Medulla oblongata (tissue), 1 donor: ENCODE data around the gene TMEM151B.
A peak's percentile ranks its signal among the peaks of the same experiment; 100 is the strongest.

Experiments
- DNase-seq: peaks from one replicate; pipeline ENCODE4 v3.0.0-alpha.2; 2015; ENCODE audit errors: extremely low spot score

Gene TMEM151B

DNA sequence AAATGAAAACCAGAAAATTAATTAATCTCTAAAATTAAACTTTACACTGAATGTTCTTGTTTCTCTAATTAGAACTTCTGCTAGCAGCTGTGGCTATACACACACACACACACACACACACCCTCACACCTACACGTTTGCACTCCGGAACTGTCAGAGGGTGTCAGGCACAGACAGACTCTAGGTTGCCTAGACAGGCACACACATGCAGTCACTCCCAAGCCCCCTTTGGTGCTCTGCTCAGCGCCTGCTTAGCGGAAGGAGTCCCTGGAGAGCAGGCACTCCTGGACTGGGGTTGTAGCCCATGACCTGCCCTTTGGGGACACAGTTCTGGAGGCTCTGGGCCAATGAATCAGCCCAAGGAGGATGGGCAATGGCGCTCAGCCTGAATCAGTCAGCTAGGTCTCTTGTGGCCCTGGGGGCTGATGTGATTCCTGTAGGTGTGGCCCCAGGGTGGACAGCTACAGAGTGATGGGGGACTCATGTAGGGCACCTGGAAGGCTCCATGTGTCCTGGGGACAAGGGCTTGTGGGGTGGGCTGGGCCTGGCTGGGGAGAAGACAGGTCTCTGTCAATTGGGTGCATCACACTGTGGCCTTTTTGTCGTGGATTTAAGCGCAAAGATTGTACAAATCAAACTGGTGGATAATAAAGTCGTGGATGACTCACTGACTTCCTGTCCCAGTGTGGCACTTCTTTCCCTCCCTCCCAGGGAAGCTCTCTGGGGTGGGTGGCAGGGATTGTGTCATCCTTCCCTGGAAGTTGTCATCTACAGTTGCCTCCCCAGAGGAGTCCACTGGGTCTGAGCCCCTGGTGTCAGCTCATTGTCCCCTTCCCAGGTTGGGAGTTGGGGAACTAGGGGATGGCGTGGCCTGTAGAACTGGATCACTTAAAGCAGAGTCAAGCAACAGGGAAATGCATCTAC lies 8.8 kb downstream of the TMEM151B start:
- no peak for DNase-seq

DNA sequence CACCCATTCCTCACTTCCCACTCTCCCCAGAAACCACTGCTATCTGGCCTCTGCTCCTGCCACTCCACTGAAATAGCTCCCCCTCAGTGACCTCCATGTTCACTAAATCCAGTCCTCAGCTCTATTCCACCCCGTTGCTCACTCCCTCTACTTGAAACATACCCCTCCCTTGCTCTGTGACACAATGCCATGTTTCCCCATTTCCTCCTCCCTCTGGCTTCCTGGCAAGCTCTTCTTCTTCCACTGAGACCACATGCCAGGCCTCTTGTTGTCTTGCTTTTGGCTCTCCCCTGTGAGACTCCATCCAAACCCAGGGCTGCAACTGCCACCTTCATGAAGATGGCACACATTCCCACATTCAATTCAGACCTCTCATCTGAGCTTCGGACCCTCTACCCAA lies 13.9 kb downstream of the TMEM151B start:
- DNase-seq: peak; percentile 61

DNA sequence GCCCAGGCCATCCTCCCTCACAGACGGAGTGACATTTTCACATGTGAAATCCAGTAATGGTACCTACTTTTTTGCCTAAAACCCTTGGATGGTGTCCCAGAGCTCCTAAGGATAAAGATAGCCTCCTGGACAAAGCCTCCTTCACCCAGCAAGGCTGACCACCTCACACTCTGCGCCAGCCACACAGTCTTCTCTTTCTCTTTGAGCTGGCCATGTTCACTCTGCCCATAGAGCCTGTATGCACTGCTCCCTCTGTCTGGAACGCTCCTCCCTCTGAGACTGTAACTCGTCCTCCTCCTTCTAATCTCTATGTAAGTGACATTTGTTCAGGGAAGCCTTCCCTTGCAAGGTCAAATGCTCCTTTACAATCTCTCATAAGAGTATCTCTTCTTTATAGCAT lies 14.6 kb downstream of the TMEM151B start:
- DNase-seq: no peak

DNA sequence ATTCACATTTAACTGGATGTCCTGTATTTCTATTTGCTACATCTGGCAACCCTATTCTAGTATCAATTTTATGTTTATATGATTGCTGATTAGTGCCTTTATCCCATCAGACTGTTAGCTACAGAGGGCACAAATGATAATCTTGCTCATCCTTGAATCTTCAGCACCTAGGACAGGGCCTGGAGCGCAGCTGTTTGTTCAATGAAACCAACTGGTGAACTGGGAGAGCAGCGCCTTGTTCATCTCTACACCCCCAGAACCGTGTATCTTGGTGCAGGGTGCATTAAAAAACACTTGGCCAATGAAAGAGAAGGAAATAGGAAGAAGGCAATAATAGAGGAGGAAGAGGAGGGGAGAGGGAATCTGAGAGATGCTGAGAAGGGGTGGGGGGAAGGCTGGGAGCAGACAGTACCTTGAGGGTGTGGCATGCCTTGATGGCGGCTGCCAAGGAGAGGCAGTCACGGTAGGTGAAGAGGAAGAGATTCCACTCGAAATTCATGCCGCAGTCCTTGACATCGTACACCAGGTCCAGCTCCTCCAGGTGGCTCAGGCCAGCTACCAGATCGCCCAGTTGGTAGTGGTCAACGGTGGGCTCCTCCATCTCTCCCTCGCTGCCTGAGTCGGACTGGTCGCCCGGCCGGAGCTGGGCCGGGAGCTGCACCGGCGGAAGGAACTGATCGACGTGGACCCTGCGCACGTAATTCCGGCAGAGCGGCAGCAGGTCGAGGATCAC lies 15.5 kb downstream of the TMEM151B start:
- no peak for DNase-seq

DNA sequence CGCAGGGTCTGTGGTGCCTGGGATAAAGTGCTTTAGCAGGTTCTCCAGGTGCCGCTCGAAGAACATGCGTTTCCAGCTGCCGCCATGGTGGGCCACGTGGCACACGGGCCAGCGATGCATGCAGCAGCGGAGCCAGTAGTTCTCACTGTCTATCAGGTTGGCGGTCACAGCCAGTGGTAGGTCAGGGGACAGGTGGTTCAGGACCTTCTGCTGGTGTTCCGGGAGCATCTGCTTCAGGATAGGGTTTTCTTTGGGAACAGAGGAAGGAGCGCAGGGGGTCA lies 16.0 kb downstream of the TMEM151B start:
- no peak for DNase-seq

DNA sequence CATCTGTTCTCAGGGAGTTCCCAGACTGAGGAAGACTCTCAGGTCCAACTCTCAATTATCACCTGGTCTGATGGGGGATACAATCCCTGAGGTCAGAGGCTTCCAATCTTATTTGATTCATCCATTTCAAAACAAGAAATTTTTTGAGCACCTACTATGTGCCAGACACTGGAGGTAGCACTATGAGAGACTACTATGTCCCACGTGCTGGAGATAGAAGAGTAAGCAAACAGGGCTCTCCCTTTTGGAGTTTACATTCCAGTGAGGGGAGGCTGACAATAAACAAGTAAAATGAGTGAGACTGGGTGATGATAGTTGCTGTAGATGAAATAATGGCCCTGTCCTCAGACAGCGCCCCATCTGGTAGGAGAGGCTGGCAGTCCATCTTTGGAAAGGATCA lies 16.5 kb downstream of the TMEM151B start:
- no peak for DNase-seq

DNA sequence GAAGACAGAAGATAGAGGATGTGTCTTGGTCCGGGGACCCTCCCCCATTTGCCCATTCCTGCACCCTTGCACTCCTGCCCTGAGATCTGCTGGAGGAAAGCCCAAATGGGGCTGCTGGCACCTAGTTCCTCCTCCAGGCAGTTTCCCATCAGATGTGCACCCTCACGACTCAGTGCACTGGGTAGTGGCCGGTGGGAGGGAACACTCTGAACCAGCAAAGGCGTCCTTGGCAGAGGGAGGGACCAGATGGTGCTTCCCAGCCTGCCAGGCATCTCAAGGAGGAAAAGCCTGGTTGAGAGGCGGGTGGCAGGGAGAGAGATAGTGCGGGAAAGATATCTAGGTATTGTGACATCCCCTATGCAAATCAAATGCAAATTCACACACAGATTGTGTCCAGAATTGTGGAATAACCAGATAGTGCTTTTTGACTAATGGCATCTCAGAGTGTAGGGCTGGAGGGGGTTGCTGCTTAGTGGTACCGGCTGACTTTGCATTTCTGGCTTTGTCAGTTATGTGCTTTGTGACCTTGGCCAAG lies 19.5 kb downstream of the TMEM151B start:
- no peak for DNase-seq

DNA sequence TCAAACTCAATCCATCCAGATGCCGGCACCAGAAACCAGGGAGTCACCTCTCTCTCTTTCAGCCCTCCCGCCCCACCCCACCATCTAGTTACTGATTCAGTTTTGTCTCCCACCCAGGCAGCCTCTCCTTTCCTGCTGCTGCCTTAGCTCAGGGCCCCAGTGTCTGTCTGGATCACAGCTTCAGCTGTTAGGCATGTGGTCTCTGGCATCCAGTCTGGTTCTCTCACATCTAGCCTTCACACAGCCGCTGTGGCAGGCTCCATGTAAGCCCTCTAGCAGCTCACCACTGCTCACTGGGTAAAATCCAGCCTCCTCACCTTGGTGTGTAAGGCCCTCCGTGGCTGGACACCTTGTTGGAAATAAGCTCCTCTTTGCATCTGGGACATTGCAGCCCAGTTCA lies 21.6 kb downstream of the TMEM151B start:
- no peak for DNase-seq

DNA sequence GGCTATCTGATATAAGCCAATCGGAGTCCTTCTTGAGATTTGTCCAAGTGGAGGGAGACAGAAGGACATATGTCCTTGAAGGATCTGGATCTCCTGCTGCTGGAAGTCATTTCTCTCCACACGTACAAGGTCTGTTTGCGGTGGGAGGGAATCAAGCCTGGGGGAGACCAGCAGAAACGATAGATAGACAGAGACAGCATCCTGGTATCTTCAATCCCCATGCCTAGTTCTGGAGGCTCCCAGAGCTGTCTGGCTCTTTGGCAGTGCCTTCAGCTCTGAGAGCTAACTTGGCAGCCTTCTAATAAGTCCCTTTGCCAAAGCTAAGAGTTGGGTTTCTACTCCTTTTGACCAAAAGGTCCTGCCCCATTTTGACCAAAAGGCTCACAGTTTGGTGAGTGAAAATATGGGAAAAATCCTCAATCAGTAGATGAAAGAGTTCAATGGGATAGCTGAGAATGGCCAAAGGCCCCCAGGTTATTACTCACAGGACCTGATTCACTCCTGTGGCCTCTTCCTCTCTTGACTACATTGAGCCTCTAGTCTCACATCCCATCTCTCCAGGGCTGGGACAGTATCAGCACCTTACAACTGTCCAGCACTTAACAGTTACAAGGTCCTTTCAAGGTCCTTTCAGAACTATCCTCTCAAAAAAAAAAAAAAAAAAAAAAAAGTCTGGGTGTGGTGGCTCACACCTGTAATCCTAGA lies 22.6 kb downstream of the TMEM151B start:
- no peak for DNase-seq

DNA sequence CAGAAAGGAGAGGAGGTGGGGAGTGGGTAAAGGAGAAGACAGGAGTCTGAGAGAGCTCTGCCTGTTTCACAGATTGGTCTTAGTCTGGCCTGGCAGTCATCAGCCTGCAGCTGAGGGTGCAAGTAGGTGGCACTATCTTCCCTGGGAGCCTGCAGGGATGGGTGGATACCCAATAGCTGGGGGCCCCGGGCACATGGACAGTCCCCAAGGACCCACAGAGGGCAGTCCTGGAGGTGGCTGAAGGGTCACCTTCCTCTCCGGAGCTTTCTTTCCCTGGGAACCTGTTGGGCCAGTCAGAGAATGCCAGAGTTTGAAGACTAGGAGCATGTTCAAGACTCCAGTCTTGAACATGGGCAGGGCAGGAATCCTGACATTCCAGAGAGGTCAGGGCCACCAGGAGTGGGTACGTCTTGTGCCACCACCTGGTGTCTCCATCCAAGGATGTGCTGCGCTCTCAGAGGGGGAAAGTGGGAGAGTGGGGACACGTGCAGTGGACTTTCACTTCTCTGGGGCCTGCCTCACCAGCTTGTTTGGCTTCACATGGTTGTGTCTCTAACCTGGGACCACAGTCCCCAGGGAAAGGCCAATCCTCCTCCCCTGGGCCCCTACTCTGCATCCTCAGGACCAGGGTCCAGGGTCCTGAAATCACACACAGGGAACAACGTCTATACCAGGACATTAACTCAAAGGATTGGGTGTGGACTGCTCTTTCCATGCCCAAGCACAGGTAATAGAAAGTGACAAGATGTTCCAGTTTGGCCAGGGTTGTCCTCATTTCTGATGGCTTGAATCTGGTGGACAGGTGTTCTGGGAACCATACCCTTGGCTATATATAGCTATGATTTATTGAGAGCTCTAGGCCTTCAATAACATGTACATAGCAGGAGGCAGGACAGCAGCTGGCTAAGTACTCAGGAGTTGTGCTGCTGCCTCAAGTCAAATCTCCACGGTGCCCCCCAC lies 24.9 kb downstream of the TMEM151B start:
- DNase-seq: no peak

DNA sequence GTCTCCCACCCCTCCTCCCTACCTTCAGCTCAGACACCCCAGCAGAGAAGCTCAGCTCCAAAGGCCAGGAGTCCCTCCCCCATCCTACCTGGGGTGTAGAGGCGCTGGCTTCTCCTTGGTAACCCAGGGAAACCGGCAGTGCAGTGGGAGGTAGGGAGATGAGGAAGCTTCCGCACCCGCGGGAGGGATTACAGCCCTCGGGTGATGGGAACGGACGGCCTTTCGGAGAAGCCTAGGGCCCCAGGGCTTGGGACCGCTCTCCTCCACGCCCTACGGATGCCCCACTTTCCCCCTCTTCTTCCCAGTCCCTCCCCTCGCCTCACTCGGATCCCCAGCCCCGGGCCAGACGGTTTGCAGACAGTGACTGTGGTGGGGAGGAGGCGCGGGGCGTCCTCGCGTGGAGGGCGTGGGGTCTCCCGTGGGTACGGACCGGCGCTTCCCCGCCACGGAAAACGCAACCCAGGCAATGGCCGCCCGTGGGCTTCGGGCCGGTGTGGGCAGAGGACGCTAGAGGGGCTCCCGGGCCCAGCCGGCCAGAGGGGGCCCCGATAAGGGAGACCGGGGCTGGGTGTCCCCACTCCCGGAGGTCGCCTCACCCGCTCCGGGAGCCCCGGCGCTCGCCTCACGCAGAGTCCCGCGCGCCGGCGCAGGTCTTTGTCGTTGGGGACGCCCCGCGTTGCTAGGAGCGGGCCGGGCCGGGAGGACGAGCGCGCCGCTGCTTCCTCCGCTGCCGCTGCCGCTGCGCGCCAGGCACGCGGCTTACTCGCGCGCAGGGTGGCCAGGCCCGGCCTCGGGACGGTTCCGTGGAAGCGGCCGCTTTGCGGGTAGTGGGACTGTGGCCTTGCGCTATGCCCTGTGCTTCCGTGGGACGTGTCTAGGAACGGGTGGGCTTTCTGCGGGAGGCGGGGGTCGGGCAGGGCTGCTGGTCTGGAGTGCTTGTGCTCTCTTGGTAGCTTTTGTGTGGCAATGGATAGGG lies 27.1 kb downstream of the TMEM151B start:
- DNase-seq: peak; percentile 20

DNA sequence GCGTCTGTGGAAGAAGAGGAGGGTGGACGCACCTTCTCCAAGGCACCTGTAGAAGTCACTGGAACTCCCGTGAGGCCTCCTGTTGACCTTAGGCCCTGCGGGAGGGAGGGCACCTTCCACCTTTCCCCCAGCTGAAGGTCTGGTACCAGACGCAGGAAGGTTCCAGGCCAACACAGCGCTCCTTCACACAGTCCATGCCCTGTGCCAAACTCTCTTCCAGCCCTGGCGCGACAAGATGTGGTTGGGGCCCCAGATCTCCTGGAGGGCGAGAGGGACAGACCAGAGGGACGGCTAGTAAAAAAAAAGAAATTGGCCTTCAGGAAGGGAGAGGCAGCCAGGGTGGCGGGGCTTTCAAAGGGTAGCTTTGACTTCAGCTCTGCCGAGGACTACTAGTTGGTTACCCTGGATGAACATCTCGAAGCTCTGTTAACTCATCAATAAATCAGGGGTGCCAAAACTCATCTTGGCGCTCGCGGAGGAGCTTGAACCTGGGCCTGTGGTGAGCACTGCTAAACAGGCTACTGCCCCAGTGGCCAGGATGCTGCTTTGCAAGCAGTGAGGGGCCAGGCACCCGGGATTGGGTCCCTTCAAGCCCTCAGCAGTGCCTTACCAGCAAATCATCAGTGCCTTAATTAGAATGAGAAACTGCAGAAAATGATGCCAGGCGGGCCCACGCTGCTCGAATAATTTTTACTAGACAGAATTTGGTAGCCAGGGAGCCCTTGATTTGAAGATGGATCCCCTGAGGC lies 28.0 kb downstream of the TMEM151B start:
- no peak for DNase-seq

DNA sequence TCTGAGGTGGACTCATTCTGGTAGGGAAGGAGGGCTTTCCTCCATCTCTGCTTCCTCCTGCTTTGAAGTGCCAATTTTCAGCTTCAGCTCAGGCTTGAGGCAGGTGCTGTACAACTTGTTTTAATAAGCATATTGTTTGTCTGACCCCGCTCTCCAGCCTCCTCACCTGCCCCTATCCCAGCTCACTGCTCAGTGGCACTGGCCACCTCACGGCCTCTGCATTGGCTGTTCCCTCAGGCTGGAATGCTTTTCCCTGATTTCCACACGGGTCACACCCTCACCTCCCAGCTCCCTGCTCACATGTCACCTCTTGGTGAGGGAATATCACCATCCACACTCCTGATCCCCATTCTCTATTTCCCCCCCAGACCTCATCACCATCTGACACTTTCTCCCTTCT lies 28.6 kb downstream of the TMEM151B start:
- DNase-seq: no peak

DNA sequence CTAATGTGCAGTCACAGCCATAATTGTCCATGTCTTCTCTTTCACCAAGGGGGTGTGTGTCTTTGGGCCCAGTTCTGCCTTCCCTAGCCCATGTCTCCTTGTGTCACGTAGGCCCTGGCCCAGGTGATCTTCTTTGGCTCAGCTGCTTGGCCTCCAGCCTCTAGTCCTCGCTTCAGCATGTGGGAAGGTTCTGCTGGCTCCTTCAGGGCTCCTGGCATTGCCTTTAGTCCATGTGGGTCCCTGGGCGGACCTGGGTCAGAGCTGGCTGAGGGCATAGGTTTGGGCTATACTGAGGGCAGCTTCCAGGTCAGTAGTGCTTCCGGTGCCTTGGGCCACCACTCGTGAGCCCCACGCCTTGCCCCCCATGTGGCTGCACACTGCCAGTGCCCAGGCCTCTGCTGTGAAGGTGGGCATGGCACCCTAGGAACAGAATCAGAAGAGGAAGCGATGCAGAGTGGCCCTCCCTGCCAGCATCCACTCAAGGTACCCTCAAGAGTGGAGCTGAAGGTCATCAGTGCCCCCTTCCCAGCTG lies 30.1 kb downstream of the TMEM151B start:
- no peak for DNase-seq

DNA sequence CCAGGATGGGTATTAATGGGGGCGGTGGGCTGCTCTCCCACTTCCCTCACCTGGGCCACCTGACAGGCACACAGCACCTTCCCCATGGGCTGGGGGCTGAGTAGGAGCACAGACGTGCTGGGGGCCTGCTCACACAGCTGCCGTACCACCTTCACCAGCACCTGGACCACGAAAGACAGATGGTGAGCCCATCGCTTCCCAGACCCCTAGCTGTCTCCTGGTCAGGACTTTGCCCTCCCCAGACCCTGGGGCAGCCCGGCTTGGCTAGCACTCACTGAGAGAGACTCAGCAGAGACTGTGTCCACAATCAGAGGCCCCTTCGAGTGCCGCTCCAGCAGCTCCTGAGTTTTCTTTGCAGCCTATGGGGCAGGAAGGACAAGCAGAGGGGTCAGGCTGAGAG lies 30.9 kb downstream of the TMEM151B start:
- DNase-seq: no peak

DNA sequence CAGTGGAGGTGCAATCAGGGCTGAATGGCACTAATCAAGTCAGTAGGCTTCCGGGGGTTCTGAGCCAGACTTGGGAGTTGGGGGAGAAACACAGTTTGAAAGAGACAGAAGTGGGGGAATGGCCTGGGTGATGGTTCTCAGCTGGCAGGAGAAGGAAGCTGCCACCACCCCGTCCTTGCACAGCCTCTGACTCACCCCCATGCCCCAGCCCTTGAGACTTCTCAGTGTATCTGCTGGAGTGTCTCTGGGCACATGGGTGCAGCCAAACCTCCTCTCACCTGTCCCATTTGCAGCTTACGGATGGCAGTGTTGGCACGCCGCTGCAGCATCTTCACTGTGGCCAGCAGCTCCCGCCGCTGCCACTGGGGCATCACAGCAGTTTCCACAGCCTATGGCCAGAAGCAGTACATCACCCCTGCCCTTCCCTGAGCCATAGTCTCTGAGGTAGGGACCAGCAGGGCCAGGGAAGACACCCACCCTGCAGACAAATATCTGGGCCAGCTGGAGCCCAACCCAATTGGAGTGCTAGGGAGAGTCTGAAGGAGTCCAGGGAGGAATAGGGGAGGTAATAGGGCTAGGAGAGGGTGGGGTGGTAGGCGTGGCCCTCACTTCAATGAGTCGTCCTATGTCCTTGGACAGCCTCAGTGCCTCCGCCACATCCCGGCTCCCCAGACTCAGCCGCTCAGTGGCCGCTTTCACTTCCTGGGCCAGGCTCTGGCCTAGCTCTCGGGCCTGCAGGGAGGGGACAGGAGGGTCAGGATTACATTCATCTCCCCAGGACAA lies 31.7 kb downstream of the TMEM151B start:
- DNase-seq: no peak

DNA sequence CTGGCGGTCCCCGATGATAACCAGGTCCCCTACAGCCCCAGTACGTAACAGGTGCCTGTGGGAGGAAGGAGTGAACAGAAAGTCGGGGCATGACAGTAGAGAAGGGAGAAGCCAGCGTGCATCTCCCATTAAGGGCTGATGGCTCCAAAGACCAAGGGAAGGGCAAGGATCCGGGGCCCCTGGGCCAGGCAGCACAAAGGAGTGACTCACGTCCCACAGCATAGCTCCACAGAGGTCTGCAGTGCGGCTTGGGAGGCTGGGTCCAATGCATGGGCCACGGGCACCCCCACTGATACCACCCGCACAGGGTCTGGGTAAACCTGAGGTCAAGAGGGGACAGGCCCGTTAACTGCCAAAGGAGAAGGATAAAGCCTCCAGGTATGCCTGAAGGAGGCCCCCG lies 32.6 kb downstream of the TMEM151B start:
- no peak for DNase-seq

DNA sequence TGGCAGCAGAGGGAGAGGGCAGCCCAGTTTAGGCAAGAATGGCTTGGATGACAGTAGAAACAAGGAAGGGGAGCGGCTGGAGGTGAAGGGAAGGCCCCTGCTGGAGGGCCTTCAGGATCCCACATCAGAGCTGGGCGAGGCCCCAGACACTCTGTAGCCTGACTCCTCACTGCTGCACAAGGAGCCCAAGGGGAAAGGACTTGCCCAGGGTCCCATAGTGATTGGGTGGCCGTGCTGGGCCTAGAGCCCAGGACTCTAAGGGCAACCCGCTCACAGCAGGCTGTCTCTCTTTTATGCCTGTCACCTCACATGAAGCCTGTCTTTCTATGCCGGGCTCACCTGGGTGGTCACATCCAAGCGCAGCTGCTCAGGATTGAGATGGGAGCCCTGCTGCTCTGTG lies 33.6 kb downstream of the TMEM151B start:
- no peak for DNase-seq
